ENCODE results near the gene CHIA.

DNA sequence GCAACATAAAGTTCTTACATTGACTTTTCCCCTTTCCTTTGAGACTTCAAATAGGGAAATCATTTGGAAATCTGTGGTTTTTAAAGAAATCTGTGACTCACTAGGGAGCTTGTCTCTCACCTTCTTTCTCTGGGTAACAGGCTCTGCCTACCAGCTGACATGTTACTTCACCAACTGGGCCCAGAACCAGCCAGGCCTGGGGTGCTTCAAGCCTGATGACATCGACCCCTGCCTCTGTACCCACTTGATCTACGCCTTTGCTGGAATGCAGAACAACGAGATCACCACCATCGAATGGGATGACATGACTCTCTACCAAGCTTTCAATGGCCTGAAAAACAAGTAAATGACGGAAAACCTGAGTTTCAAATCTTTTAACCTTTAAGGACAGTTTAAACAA, 9.2 kb upstream of the CHIA start:
- TF ChIP-seq EZH2 (IDR thresholded peaks at IDR 0.05; ENCODE audit: borderline replicate concordance, low read depth, low read length) (no peak), RFX5 (IDR thresholded peaks at IDR 0.05; ENCODE audit: low read depth, low read length) (no peak), MEIS2 (IDR thresholded peaks at IDR 0.05; ENCODE audit: partially characterized antibody) (no peak), ZZZ3 (IDR thresholded peaks at IDR 0.05) (no peak), NONO (IDR thresholded peaks at IDR 0.05; ENCODE audit: low read depth in 2 of 2, low read length in 1 of 2) (no peak), SMARCA5 (IDR thresholded peaks at IDR 0.05) (no peak)
